Activated CD4-positive, alpha-beta T cell treated with anti-CD3 and anti-CD28 coated beads, Interleukin-2, amount 10 ng/mL, durations not matched to agents 7 days and 5 days (primary cell): ENCODE results near the gene C1orf210. TPM values are rescaled to one million over a fixed set of nuclear protein-coding genes. Genes with fewer than 3 reads are reported as not detected.

Experiments
- CTCF ChIA-PET: fragments of 350-600 bp; sonication (Branson Sonifier 250); formaldehyde crosslinking; loops from one replicate; lab custom pipeline; 2021; ENCODE audit warnings: antibody characterized with exemption; lab: Charles Lee
- POLR2A ChIA-PET: fragments of 350-600 bp; sonication (Branson Sonifier 250); formaldehyde crosslinking; loops from one replicate; lab custom pipeline; 2021; ENCODE audit warnings: antibody characterized with exemption; lab: Charles Lee
- DNase-seq: peaks from one replicate; pipeline ENCODE4 v3.0.0-alpha.2; 2020
- H3K27ac Mint-ChIP-seq: one replicate; pipeline ENCODE4 v1.8.0; 2021; ENCODE audit warnings: mild to moderate bottlenecking, moderate library complexity, mixed read lengths
- H3K27me3 Mint-ChIP-seq: one replicate; pipeline ENCODE4 v1.8.0; 2021; ENCODE audit warnings: mixed read lengths
- H3K36me3 Mint-ChIP-seq: one replicate; pipeline ENCODE4 v1.8.0; 2021; ENCODE audit warnings: low read depth, mixed read lengths
- H3K4me1 Mint-ChIP-seq: one replicate; pipeline ENCODE4 v1.8.0; 2021; ENCODE audit warnings: mixed read lengths
- H3K4me3 Mint-ChIP-seq: one replicate; pipeline ENCODE4 v1.8.0; 2021; ENCODE audit warnings: mild to moderate bottlenecking, moderate library complexity, mixed read lengths
- H3K9me3 Mint-ChIP-seq: one replicate; pipeline ENCODE4 v1.8.0; 2021; ENCODE audit warnings: mixed read lengths
- total RNA-seq, 2 experiments: library from RNA; stranded (reverse); gene quantifications; one replicate each; pipeline ENCODE4 v1.2.3, GENCODE V29; 2021

C1orf210 gene
- total RNA-seq, result not detected

- H3K36me3 Mint-ChIP-seq, result no peaks in the 10 kb centered on the region
- H3K4me1 Mint-ChIP-seq, result no peaks in the 10 kb centered on the region
- DNase-seq, result no peak
- peak within 1 kb of the TSS; percentile 26 for H3K27ac Mint-ChIP-seq
- H3K27me3 Mint-ChIP-seq, result peaks cover 13% of the 10 kb centered on the region
- no peak within 1 kb of the TSS for H3K4me3 Mint-ChIP-seq
- POLR2A ChIA-PET, result no interaction called here
- H3K9me3 Mint-ChIP-seq, result no peaks in the 10 kb centered on the region
- CTCF ChIA-PET, result interaction anchor here (1.1 to 2.4 kb wide), 3 partner anchors 9 to 28 kb away, joined by 3 to 9 read pairs (median 5); no protein-coding TSS in a partner anchor
Observed at GRCh38 chr1:43285269-43285990, at the start of gene C1orf210. Gene C1orf210, minus strand, starts transcription at chr1:43285581. Its CDS starts 2,311 bp downstream, at chr1:43283270.

GRCh38 chr1:43334453-43335205 lies 49.2 kb upstream of the C1orf210 start:
- no peak for DNase-seq
- ChIA-PET CTCF (interaction anchor here (1.2 kb wide), 1 partner anchor 29 kb away, joined by 3 read pairs; no protein-coding TSS in a partner anchor), POLR2A (no interaction called here)
- no peaks in the 10 kb centered on the region for H3K27me3 Mint-ChIP-seq
- no peak overlapping the region for H3K4me3 Mint-ChIP-seq
- H3K9me3 Mint-ChIP-seq, result no peaks in the 10 kb centered on the region
- peaks cover 9% of the 10 kb centered on the region for H3K4me1 Mint-ChIP-seq
- no peaks in the 10 kb centered on the region for H3K36me3 Mint-ChIP-seq
- H3K27ac Mint-ChIP-seq, result no peak overlapping the region

GRCh38 chr1:43331688-43332087 lies 46.3 kb upstream of the C1orf210 start:
- peaks cover 20% of the 10 kb centered on the region for H3K4me1 Mint-ChIP-seq
- no peaks in the 10 kb centered on the region for H3K36me3 Mint-ChIP-seq
- CTCF ChIA-PET, result no interaction called here

GRCh38 chr1:43329995-43330751 lies 44.8 kb upstream of the C1orf210 start:
- Mint-ChIP-seq H3K27ac (no peak overlapping the region), H3K36me3 (no peaks in the 10 kb centered on the region), H3K9me3 (peaks cover 16% of the 10 kb centered on the region), H3K4me1 (peaks cover 20% of the 10 kb centered on the region), H3K27me3 (no peaks in the 10 kb centered on the region), H3K4me3 (no peak overlapping the region)
- ChIA-PET POLR2A (interaction anchor here (0.7 kb wide), 1 partner anchor 337 kb away, joined by 4 read pairs; no protein-coding TSS in a partner anchor), CTCF (no interaction called here)
- DNase-seq, result no peak

More at GRCh38 chr1:43331688-43332087, 46.3 kb upstream of the C1orf210 start:
- peaks cover 10% of the 10 kb centered on the region for H3K9me3 Mint-ChIP-seq
- POLR2A ChIA-PET, result interaction anchor here (0.6 kb wide), 1 partner anchor 63 kb away, joined by 4 read pairs; no protein-coding TSS in a partner anchor
- no peaks in the 10 kb centered on the region for H3K27me3 Mint-ChIP-seq
- H3K4me3 Mint-ChIP-seq, result no peak overlapping the region
- no peak overlapping the region for H3K27ac Mint-ChIP-seq
- no peak for DNase-seq

GRCh38 chr1:43327549-43328292 lies 42.3 kb upstream of the C1orf210 start:
- H3K9me3 Mint-ChIP-seq, result peaks cover 22% of the 10 kb centered on the region
- DNase-seq, result no peak
- H3K27ac Mint-ChIP-seq, result no peak overlapping the region
- H3K27me3 Mint-ChIP-seq, result no peaks in the 10 kb centered on the region
- peaks cover 24% of the 10 kb centered on the region for H3K4me1 Mint-ChIP-seq
- ChIA-PET CTCF (no interaction called here), POLR2A (no interaction called here)
- H3K36me3 Mint-ChIP-seq, result no peaks in the 10 kb centered on the region
- no peak overlapping the region for H3K4me3 Mint-ChIP-seq

GRCh38 chr1:43325381-43325780 lies 40.0 kb upstream of the C1orf210 start:
- H3K27ac Mint-ChIP-seq, result no peak overlapping the region
- no peak overlapping the region for H3K4me3 Mint-ChIP-seq
- POLR2A ChIA-PET, result no interaction called here
- no peaks in the 10 kb centered on the region for H3K36me3 Mint-ChIP-seq
- no peak for DNase-seq
- no peaks in the 10 kb centered on the region for H3K27me3 Mint-ChIP-seq
- CTCF ChIA-PET, result no interaction called here
- peaks cover 22% of the 10 kb centered on the region for H3K9me3 Mint-ChIP-seq
- H3K4me1 Mint-ChIP-seq, result peaks cover 23% of the 10 kb centered on the region

GRCh38 chr1:43324810-43325209 lies 39.4 kb upstream of the C1orf210 start:
- ChIA-PET CTCF (interaction anchor here (0.5 kb wide), 1 partner anchor 62 kb away, joined by 3 read pairs; no protein-coding TSS in a partner anchor), POLR2A (no interaction called here)
- H3K4me3 Mint-ChIP-seq, result no peak overlapping the region
- H3K27me3 Mint-ChIP-seq, result no peaks in the 10 kb centered on the region
- no peak for DNase-seq
- H3K4me1 Mint-ChIP-seq, result peaks cover 17% of the 10 kb centered on the region
- H3K9me3 Mint-ChIP-seq, result peaks cover 22% of the 10 kb centered on the region
- no peak overlapping the region for H3K27ac Mint-ChIP-seq
- H3K36me3 Mint-ChIP-seq, result no peaks in the 10 kb centered on the region

GRCh38 chr1:43322506-43322905 lies 37.1 kb upstream of the C1orf210 start:
- POLR2A ChIA-PET, result no interaction called here
- H3K4me3 Mint-ChIP-seq, result no peak overlapping the region
- CTCF ChIA-PET, result interaction anchor here (1.1 kb wide), 1 partner anchor 18 kb away, joined by 3 read pairs; no protein-coding TSS in a partner anchor
- H3K27me3 Mint-ChIP-seq, result no peaks in the 10 kb centered on the region
- no peak overlapping the region for H3K27ac Mint-ChIP-seq
- peaks cover 12% of the 10 kb centered on the region for H3K4me1 Mint-ChIP-seq
- DNase-seq, result no peak
- peaks cover 15% of the 10 kb centered on the region for H3K9me3 Mint-ChIP-seq
- no peaks in the 10 kb centered on the region for H3K36me3 Mint-ChIP-seq

GRCh38 chr1:43321331-43321891 lies 36.0 kb upstream of the C1orf210 start:
- Mint-ChIP-seq H3K36me3 (no peaks in the 10 kb centered on the region), H3K27me3 (no peaks in the 10 kb centered on the region), H3K4me1 (peaks cover 4% of the 10 kb centered on the region), H3K4me3 (no peak overlapping the region), H3K27ac (no peak overlapping the region), H3K9me3 (peaks cover 12% of the 10 kb centered on the region)
- no peak for DNase-seq
- ChIA-PET POLR2A (no interaction called here), CTCF (interaction anchor here (0.6 to 1.2 kb wide), 2 partner anchors 18 to 715 kb away, joined by 4 to 5 read pairs; no protein-coding TSS in a partner anchor)

GRCh38 chr1:43319766-43320165 lies 34.4 kb upstream of the C1orf210 start:
- H3K4me1 Mint-ChIP-seq, result peaks cover 4% of the 10 kb centered on the region
- H3K36me3 Mint-ChIP-seq, result no peaks in the 10 kb centered on the region
- no peak for DNase-seq
- peaks cover 3% of the 10 kb centered on the region for H3K9me3 Mint-ChIP-seq
- ChIA-PET CTCF (no interaction called here), POLR2A (no interaction called here)
- H3K27me3 Mint-ChIP-seq, result no peaks in the 10 kb centered on the region
- H3K4me3 Mint-ChIP-seq, result no peak overlapping the region
- no peak overlapping the region for H3K27ac Mint-ChIP-seq

- Mint-ChIP-seq H3K4me3 (no peak overlapping the region), H3K9me3 (no peaks in the 10 kb centered on the region), H3K27me3 (no peaks in the 10 kb centered on the region), H3K27ac (no peak overlapping the region), H3K4me1 (peaks cover under 1% of the 10 kb centered on the region), H3K36me3 (no peaks in the 10 kb centered on the region)
- DNase-seq, result no peak
- ChIA-PET CTCF (no interaction called here), POLR2A (no interaction called here)
Observed at GRCh38 chr1:43319288-43319687, 33.9 kb upstream of the C1orf210 start.

- Mint-ChIP-seq H3K27ac (no peak overlapping the region), H3K9me3 (no peaks in the 10 kb centered on the region), H3K27me3 (no peaks in the 10 kb centered on the region), H3K4me3 (no peak overlapping the region), H3K36me3 (no peaks in the 10 kb centered on the region), H3K4me1 (no peaks in the 10 kb centered on the region)
- no peak for DNase-seq
- ChIA-PET POLR2A (no interaction called here), CTCF (no interaction called here)
Observed at GRCh38 chr1:43318831-43319230, 33.5 kb upstream of the C1orf210 start.
